ENCODE data around the gene GAD2.
"Not testable (repeated sequence)": the region's sequence is repeated elsewhere in the genome, so short reads cannot be mapped to it uniquely, and the experiment has no call there.

GAD2 gene

GRCh38 chr10:26336979-26337378 lies 120.4 kb downstream of the GAD2 start:
- H2AFZ ChIP-seq (ENCODE audit: low read depth, low read length) = no peak overlapping the region
- no peak overlapping the region for H3K4me2 ChIP-seq (ENCODE audit: insufficient read depth, low read length)
- no peak overlapping the region for H3K4me3 ChIP-seq (ENCODE audit: low read depth in 1 of 2, low read length in 2 of 2)
- H3K27ac ChIP-seq (ENCODE audit: low read length) = no peak overlapping the region
- H3K4me1 ChIP-seq (ENCODE audit: insufficient read depth, low read length) = peaks cover 7% of the 10 kb centered on the region
- TF ChIP-seq CTCF (IDR thresholded peaks at IDR 0.05; ENCODE audit: borderline replicate concordance, extremely low read depth, low read length, poor library complexity, severe bottlenecking) = no peak
- no peak for TF ChIP-seq EZH2 (IDR thresholded peaks at IDR 0.05; ENCODE audit: borderline replicate concordance, low read depth, low read length, severe bottlenecking)
- H3K27me3 ChIP-seq (ENCODE audit: insufficient read depth, low read length, poor library complexity) = no peaks in the 10 kb centered on the region
- ATAC-seq (ENCODE audit: insufficient read depth, low read depth) (no peak), DNase-seq (no peak)
- no peaks in the 10 kb centered on the region for H4K20me1 ChIP-seq (ENCODE audit: insufficient read depth, low read length)
- no peak overlapping the region for H3K9ac ChIP-seq (ENCODE audit: low read depth, low read length)
- peaks cover 6% of the 10 kb centered on the region for H3K9me3 ChIP-seq (ENCODE audit: insufficient read depth, low read length, severe bottlenecking)
- no peaks in the 10 kb centered on the region for H3K79me2 ChIP-seq (ENCODE audit: insufficient read depth, low read length)
- no peaks in the 10 kb centered on the region for H3K36me3 ChIP-seq (ENCODE audit: insufficient read depth, low read length)

- no peaks in the 10 kb centered on the region for H3K9me3 ChIP-seq (ENCODE audit: insufficient read depth, low read length, severe bottlenecking)
- DNase-seq (no peak), ATAC-seq (ENCODE audit: insufficient read depth, low read depth) (no peak)
- H4K20me1 ChIP-seq (ENCODE audit: insufficient read depth, low read length) = no peaks in the 10 kb centered on the region
- H3K4me2 ChIP-seq (ENCODE audit: insufficient read depth, low read length) = no peak overlapping the region
- no peak overlapping the region for H3K9ac ChIP-seq (ENCODE audit: low read depth, low read length)
- no peaks in the 10 kb centered on the region for H3K36me3 ChIP-seq (ENCODE audit: insufficient read depth, low read length)
- no peak overlapping the region for H2AFZ ChIP-seq (ENCODE audit: low read depth, low read length)
- no peak overlapping the region for H3K4me3 ChIP-seq (ENCODE audit: low read depth in 1 of 2, low read length in 2 of 2)
- H3K27me3 ChIP-seq (ENCODE audit: insufficient read depth, low read length, poor library complexity) = no peaks in the 10 kb centered on the region
- no peak overlapping the region for H3K27ac ChIP-seq (ENCODE audit: low read length)
- no peak for TF ChIP-seq EZH2 (IDR thresholded peaks at IDR 0.05; ENCODE audit: borderline replicate concordance, low read depth, low read length, severe bottlenecking)
- no peak for TF ChIP-seq CTCF (IDR thresholded peaks at IDR 0.05; ENCODE audit: borderline replicate concordance, extremely low read depth, low read length, poor library complexity, severe bottlenecking)
- H3K4me1 ChIP-seq (ENCODE audit: insufficient read depth, low read length) = no peaks in the 10 kb centered on the region
- no peaks in the 10 kb centered on the region for H3K79me2 ChIP-seq (ENCODE audit: insufficient read depth, low read length)
Observed at GRCh38 chr10:26341701-26342100, 125.1 kb downstream of the GAD2 start.

- ATAC-seq (ENCODE audit: insufficient read depth, low read depth) = not testable (repeated sequence)
Observed at GRCh38 chr10:26348821-26349417, 132.3 kb downstream of the GAD2 start.

More at GRCh38 chr10:26348821-26349417, 132.3 kb downstream of the GAD2 start:
- H4K20me1 ChIP-seq (ENCODE audit: insufficient read depth, low read length); H3K9me3 ChIP-seq (ENCODE audit: insufficient read depth, low read length, severe bottlenecking); H2AFZ ChIP-seq (ENCODE audit: low read depth, low read length); H3K27ac ChIP-seq (ENCODE audit: low read length); DNase-seq; H3K4me2 ChIP-seq (ENCODE audit: insufficient read depth, low read length); H3K27me3 ChIP-seq (ENCODE audit: insufficient read depth, low read length, poor library complexity); H3K79me2 ChIP-seq (ENCODE audit: insufficient read depth, low read length); H3K36me3 ChIP-seq (ENCODE audit: insufficient read depth, low read length); H3K4me1 ChIP-seq (ENCODE audit: insufficient read depth, low read length); H3K9ac ChIP-seq (ENCODE audit: low read depth, low read length); H3K4me3 ChIP-seq (ENCODE audit: low read depth in 1 of 2, low read length in 2 of 2): not testable (repeated sequence)

Measured in DND-41 (cell line).